Mucosa of descending colon (tissue), 3 donors: Measurements from ENCODE around the gene GREM1. TPM values are rescaled to one million over a fixed set of nuclear protein-coding genes. Genes with fewer than 3 reads are reported as not detected.

ENCODE experiments used
- ATAC-seq: fragments of 200-7000 bp; cut with Tn5 transposase; one replicate; pipeline ENCODE4 v1.9.1; 2020; ENCODE audit warnings: mild to moderate bottlenecking, moderate library complexity
- DNase-seq, 3 donors: peaks; one replicate each; pipeline ENCODE4 v3.0.0-alpha.2; 2020
- H3K36me3 ChIP-seq: fragments of 200-600 bp; one replicate; pipeline ENCODE4 v1.8.0; 2021; ENCODE audit warnings: low read depth, mild to moderate bottlenecking
- H3K4me1 ChIP-seq: fragments of 200-600 bp; one replicate; pipeline ENCODE4 v1.8.0; 2021; ENCODE audit warnings: low read depth, mild to moderate bottlenecking
- H3K4me3 ChIP-seq: fragments of 200-600 bp; one replicate; pipeline ENCODE4 v1.8.0; 2021; ENCODE audit warnings: mild to moderate bottlenecking
- H3K9me3 ChIP-seq: fragments of 200-600 bp; one replicate; pipeline ENCODE4 v1.8.0; 2021; ENCODE audit warnings: mild to moderate bottlenecking
- intact Hi-C, 2 donors: fragments of 100-400 bp; cut with DNase I in 1 of 2; cut with micrococcal nuclease in 1 of 2; formaldehyde crosslinking; loops; one replicate each; pipeline versions ENCODE4 v1.11.0 to v1.11.1; 2022; cut with DNase I, micrococcal nuclease
- total RNA-seq, 3 donors: library from RNA; stranded (reverse); fragmentation: NEBNext Ultra II Directional in 2 of 3; extraction: Animal tissue kit (Norgen Biotek cat#: 25700) in 2 of 3; gene quantifications; one replicate each; pipeline versions ENCODE4 v1.2.1 to v1.2.4, GENCODE V29; 2021 to 2023
- TF ChIP-seq, protein P1 (sequence below): fragments of 200-600 bp; IDR thresholded peaks from one replicate; pipeline ENCODE4 v1.8.0; 2022; ENCODE audit warnings: antibody characterized with exemption, mild to moderate bottlenecking
- donor health status: DM: no; HTN: no; CAD: no; lungs with moderate emphysema.
- donor health status: DM: no; HTN: no; CAD: no.
- donor health status: DM: no; HTN: yes; CAD: no.

GREM1 gene
- total RNA-seq, 3 donors from 2014 or later = 9.1 to 77.8 (median 44.8) TPM

DNA sequence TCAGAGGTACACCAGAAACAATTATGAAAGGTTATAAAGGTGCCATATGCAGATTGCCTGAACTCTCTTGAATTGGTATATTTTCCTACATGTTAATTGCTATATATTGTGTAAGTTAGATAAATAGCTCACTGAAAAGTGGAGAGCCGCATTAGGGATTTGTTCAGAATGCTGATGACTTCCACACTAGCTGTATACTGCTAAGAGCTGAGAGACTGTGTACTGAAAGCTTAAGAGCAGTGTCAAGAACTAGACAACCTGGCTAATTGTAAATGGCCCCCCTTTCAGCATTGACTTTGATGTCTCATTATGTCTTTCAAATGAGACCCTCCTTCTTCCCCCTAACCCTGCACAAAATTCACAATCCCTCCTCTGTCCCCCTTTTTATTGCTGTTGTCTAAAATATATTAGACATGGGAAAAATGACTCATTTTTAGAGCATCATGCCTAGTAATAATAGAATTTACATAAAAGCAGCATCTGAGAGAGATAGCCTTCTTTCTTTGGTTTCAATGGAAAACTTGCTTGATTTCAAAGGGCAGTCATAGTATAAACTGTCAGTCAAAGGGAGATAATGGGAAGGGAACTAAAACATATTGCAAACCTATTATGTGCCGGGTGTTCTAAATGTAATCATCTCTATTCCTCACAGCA lies 34.7 kb upstream of the GREM1 start:
- Histone ChIP-seq H3K36me3 (no peaks in the 10 kb centered on the region), H3K9me3 (no peaks in the 10 kb centered on the region), H3K4me3 (no peak overlapping the region), H3K4me1 (peaks cover 2% of the 10 kb centered on the region)
- intact Hi-C loops = no loop called here
- TF ChIP-seq, protein P1, sequence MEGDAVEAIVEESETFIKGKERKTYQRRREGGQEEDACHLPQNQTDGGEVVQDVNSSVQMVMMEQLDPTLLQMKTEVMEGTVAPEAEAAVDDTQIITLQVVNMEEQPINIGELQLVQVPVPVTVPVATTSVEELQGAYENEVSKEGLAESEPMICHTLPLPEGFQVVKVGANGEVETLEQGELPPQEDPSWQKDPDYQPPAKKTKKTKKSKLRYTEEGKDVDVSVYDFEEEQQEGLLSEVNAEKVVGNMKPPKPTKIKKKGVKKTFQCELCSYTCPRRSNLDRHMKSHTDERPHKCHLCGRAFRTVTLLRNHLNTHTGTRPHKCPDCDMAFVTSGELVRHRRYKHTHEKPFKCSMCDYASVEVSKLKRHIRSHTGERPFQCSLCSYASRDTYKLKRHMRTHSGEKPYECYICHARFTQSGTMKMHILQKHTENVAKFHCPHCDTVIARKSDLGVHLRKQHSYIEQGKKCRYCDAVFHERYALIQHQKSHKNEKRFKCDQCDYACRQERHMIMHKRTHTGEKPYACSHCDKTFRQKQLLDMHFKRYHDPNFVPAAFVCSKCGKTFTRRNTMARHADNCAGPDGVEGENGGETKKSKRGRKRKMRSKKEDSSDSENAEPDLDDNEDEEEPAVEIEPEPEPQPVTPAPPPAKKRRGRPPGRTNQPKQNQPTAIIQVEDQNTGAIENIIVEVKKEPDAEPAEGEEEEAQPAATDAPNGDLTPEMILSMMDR = no peak
- DNase-seq = no peak
- ATAC-seq = no peak

DNA sequence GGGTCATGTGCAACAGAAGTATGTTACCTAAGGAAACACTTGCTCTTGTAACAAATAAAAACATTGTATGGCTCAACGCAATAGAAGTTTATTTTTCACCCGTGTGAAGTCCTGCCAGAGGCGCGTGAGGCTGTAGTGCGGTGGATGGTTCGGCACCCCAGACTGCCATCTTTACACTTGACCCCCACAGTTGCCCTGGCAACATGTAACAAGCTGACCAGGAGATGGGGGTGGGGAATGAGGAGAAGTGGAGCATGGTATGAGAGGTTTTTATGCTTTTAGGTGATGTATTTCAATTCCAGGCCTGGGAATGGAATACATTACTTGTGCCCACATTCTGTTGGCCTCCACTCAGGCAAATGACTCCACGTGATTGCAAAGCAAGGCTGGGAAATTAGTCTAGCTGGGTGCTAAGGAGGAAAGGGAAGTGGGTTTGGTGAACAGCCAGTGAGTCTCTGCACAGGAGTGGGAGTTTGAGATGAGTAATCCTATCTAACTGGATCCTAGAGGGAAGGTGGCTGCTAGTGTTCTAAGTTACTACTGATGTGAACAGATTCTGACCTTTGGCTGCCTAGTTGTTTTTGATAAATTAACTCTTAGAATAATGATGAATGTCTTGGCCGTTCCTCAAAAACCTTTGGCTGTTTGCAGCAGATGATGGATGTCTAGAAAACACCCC lies 33.8 kb upstream of the GREM1 start:
- H3K4me3 ChIP-seq = no peak overlapping the region
- peaks cover 2% of the 10 kb centered on the region for H3K4me1 ChIP-seq
- no peaks in the 10 kb centered on the region for H3K36me3 ChIP-seq
- TF ChIP-seq, protein P1 = no peak
- no peaks in the 10 kb centered on the region for H3K9me3 ChIP-seq
- ATAC-seq (no peak), DNase-seq (no peak)
- intact Hi-C loops = no loop called here

DNA sequence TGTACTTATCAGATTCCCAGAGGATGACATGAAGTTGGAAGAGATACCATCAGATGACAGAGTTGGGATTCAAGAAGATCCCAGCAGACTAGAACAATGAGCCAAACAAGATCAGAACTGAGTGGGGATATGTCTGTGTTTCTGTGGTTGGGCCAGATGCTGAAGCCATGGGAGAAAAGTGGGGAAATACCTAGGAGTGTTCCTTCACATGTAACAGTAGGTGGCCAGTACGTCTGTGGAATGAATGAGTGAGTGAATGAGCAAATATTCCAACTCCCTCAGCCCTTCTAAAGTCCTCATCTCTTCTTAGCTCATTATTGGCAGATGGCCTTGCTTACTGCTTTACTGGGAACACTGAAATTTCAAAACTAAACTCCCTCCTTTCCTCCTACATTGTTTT lies 32.2 kb upstream of the GREM1 start:
- intact Hi-C loops = no loop called here
- no peak for ATAC-seq
- Histone ChIP-seq H3K9me3 (no peaks in the 10 kb centered on the region), H3K4me1 (peaks cover 2% of the 10 kb centered on the region), H3K36me3 (no peaks in the 10 kb centered on the region), H3K4me3 (no peak overlapping the region)
- no peak for DNase-seq
- TF ChIP-seq, protein P1 = no peak

DNA sequence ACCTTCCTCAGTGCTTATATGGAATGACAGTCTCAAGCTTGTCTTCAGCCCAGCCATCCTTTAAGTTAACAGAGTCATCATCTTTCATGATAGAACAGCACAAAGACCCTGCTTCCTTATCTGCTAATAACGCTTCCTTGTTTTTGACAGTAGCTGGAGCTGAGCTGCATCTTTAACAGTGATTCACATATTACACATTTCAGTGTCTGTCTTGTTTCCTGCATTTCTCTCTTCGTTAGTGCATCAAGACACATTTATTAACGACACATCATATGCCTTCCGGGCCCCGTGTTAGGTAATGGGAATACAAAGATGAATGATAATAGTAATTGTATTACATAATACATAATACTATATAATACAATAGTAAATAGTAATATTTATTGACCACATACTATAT lies 30.2 kb upstream of the GREM1 start:
- ATAC-seq (no peak), DNase-seq (no peak)
- TF ChIP-seq, protein P1 = no peak
- Histone ChIP-seq H3K4me3 (no peak overlapping the region), H3K36me3 (no peaks in the 10 kb centered on the region), H3K4me1 (peaks cover 2% of the 10 kb centered on the region), H3K9me3 (no peaks in the 10 kb centered on the region)
- intact Hi-C loops = no loop called here

DNA sequence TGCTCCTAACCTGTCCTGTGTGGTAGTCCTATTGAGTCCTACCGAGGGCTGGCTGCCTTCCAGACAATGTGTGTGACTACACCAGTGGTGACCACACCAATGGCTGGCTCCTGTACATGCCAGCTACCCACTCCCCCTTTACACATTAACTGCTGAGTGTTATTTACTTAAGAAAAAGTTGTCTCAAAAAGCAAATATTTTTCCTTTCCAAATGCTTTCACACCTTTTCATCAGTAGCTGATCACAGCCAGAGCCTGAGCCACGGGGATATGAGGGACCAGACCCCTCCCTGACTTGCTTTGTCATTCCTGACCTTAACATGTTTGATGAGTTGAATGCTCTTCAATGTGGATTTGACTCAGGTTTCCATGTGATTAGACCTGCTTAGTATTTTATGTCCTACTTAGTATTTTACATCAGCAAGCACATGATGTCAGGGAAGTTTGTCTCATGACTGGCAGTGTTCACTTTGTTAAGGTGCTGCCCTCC lies 29.6 kb upstream of the GREM1 start:
- intact Hi-C loops = no loop called here
- H3K4me1 ChIP-seq = peaks cover 2% of the 10 kb centered on the region
- no peak overlapping the region for H3K4me3 ChIP-seq
- no peaks in the 10 kb centered on the region for H3K36me3 ChIP-seq
- no peaks in the 10 kb centered on the region for H3K9me3 ChIP-seq
- peak in 1 of 3 donors; percentile 59 for DNase-seq
- TF ChIP-seq, protein P1 = no peak
- ATAC-seq = peak; percentile 53
